Stimulated activated CD8-positive, alpha-beta memory T cell treated with anti-CD3 and anti-CD28 coated beads, Interleukin-15, amount 100 ng/mL, for 24 hours (primary cell): ENCODE measurements around the gene USP10.

ENCODE experiments used
- DNase-seq: peaks from one replicate; pipeline ENCODE4 v3.0.0-alpha.2; 2020; ENCODE audit warnings: low read depth

Gene USP10

DNA sequence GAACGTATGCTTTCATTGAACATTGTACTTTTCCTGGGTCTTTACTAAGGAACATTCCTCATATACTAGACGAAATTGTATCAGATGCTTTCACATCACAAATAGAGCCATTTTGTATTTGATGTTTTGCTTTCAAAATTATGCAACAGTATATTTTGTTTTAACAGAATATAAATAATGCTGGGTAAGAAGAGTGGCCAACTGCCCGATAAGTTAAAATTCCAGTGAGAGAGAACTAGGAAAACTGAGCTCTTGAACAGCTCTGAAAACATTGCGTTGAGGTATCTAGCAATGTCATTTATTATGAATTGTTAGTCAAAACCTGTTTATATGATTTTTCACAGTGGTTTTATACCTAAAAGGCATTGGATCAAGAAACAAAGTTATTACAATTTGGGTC lies 50.8 kb downstream of the USP10 start:
- DNase-seq = no peak

DNA sequence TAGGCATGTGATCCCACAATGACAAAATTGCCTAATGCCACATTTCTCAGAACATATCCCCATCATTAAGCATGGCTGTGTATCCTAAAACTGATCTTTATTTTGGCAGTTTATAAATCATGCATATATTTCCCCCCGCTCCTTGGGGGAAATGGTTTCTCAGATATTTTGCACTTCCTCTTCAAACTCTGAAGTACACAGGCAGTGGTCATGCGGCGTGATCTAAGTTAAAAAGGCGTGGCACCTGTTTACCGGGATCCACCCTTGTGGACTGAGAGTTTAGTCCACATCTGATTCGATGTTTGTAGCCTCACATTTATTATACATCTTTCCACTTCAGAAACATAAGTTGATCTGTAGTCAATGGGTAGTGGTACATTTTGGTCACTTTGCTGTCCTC lies 51.4 kb downstream of the USP10 start:
- no peak for DNase-seq

DNA sequence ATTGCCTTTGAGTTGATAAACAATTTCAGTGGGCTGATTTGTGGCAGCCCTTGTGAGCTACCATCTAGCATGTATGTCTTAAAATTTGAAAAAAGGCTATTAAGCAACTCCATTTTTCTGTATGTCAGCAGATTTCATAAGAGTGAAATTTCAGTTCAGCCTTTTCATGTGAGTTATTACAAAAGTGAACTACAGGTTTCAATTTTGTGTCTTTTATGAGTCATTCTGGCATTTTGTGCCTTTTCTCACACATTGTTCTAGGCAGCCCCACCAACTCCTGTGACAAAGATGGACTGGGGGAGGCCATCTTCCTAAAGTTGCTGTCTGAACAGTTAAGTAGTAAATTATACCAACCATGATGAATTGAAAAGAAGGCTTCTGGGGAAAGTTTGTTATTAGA lies 52.1 kb downstream of the USP10 start:
- DNase-seq = no peak

DNA sequence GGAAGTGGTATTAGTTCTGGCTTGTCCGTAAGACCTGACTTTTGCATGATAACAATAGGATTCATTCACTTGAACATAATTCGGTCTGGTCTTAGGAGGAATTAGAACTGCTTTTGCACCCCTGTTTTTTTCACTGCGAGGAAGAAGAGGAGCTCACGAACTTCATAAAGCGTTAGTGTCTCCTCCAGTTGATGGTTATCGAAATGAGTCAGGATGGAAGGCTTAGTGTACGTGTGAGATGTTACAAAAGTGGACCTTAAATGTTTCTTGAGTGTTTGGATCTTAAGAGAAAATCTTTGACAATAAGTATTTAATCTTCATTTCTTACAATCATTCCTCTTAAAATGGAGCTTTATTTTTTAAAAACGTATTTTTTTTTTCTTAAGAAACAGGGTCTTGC lies 52.8 kb downstream of the USP10 start:
- DNase-seq = no peak

DNA sequence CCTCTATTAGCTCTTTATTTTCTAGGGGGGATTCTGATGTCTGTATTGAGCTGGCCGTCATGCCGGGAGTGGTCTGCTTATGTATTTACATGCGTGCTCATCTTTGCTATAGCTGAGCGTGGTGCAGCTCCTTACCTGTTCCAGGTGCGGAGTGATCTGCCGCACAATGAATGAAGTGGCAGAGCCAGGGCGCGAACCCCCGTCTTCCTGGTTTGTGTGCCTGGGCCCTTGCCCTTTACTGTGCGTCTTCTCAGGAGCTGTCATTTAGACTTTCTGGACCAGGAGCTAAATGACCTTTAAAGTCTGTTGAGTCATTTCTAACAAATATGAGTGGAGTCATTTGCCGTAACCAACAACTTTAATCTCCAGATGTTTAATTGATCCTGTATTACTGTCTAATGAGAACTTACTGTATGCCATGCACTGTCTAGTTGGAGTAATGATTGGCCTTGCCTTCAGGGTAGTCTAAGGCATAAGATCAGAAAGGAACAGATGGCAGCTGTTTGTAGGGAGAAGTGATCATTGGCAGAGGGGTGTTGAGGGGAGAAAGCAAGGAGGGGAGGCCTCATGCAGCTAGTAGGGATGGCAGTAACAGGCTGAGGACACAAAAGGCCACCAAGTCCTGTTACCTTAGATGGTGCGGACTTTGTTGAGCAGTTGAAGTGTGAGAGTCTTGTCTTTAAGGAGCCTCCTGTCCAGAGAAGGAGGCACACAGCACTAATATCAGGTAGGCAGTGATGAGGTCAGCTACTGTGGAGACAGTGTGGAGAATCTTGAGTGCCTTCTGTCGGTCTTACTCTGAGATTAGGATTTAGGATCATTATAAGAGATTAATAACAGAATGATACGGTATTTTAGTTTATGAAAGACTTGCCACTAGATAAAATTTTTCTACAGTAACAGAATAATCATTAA lies 53.9 kb downstream of the USP10 start:
- no peak for DNase-seq

DNA sequence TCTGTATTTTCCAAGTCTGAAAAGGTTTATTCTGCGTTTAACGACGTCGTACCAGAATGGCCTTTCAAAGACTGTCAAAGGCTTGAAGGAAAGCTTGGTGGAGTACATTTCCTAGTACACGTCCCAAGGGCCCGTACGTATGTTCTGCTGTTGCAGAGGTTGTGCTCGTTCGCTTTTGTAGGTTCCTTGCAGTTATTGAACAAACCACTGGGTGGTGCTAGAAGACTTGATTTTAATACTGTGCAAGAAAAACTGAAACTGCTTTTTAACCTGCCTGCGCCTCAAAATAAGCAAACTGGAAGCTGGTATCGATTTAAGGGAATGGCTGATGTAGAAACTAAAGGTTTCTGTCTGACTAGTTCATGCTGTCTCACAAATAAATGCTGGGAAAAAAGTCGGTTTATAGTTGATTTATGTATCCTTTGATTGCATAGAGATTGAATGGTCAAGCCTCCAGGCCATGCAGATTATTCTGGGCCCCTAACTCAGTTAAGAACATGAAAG lies 54.6 kb downstream of the USP10 start:
- DNase-seq = no peak

DNA sequence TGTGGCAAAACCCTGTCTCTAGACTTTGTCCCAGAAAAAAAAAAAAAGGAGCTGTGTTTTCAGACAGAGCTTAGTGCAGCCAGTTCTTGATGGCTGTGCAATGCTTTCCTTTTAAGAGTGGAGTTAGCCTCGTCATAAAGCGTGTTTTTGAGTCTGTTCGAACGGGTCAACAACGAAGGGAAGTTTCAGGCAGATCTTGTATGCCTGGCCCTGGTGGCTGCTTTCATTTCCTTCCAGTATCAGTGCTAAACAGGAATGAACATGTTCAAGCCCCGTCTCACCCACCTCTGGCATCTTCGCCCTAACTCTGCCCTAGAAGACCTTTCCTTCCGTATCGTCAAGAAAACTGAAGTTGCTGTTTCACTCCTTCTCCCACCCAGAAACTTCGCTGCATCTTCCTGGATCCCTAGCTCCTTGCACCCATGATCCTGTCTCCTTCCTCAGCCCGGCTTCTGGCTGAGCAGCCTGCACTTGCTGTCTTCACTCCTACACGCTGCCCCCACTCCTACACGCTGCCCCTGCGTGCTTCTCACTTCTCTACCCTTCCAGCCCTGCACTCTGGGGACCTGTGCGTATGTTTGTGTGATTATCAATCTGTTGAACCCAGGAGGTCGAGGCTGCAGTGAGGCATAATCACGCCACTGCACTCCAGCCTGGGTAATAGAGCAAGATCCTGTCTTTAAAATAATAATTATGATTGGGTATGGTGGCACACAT lies 55.3 kb downstream of the USP10 start:
- no peak for DNase-seq

DNA sequence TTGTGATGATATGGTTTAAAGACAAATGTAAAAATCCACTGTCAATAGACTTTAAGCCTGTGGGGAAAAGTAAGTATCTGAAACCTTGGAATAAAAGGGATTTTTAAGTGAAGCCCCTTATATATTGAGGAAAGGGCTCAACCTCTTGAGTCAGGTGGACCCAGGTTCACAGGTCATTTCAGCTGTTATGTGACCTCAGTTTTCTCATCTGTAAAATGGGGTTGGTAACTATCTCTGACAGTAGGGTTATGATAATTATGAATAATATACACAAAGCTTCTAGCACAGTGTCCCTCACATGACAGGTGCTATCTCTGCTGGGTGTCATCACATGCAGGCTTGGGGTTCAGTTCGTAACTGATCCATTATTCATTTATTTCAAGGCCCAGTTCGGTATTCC lies 57.0 kb downstream of the USP10 start:
- no peak for DNase-seq

DNA sequence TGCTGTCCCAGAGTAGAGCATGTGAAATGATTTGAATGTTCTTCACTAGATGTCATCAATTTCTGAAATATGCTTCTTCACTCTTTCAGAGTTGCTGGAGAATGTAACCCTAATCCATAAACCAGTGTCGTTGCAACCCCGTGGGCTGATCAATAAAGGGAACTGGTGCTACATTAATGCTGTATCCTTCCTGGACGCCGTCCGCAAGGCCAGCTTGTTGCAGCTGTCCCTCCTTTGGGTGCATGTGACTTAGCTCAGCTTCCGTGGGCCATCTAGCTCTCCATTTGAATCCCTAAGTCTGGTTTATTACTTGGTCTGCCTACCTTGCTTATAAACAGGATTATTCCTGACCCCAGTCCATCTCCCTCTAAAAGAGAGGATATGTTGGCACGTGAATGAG lies 58.8 kb downstream of the USP10 start:
- no peak for DNase-seq

DNA sequence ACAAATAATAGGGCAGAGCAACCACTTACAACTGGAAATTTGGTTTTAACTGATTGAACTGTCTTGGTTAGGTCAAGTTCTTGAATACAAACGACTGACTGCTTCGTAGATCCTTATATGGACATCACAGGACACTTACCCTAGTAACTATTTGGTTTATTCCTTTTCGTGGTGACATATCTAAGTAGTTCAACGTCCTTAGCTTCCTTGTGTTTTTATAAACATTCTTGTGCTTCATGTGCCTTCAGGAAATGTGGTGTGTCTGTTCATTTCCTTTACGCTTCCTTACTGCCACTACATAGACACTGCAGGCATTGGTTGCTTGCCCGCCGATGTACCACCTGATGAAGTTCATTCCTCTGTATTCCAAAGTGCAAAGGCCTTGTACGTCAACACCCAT lies 59.3 kb downstream of the USP10 start:
- no peak for DNase-seq

DNA sequence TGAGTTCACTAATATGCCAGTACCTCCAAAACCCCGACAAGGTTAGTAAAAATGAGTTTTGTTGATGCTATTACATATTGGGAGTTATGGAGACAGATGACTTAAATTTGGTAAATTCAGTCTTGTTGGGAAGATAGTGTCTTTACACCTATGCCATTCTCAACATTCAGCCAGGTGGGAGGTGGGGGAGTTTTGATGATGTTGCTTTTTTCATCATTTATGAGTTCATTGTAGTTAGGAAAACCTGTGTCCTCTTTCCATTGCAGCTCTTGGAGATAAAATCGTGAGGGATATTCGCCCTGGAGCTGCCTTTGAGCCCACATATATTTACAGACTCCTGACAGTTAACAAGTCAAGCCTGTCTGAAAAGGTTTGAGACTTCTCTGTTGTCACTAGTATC lies 60.1 kb downstream of the USP10 start:
- DNase-seq = no peak

DNA sequence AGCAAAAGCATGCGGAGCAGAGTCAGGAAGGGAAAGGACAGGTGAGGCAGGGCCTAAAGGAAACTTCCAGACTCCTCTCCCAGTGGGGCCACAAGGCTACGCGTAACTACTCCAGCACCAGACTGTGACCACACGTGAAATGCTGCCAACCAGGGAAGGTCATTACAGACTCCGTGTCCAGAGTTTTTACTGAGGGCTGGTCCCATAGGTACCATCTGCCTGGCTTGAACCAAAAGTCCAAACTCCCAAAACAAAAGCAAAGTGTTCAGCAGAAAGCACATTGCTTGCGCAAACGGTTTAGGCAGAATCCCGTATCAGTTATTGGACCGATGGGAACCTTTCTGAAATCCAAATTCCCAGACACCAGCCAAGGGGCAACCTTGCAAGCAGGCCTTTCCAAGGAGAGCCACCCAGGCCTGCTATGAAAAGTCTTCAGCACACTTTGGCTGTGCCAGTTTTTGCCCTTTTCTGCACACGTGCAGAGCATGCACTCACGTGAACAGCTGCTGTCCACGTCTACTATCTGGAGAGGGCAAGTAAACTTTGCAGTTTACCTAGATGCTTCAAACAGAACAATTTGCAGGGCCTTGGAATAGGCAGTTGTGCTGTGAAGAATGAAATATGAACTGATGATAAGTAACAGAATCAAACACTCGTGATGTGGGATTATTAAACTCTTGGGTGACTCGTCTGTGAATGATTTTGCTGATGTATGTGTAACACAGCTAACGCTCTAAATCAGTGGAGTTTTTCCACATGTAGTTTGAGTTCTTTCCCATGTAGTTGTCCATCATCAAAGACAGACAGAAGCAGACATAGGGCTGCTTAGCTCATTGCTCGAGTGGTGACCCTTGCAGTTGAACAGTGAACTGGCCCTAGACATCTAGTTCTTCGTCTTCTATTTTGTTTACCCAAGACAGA lies 61.9 kb downstream of the USP10 start:
- no peak for DNase-seq

DNA sequence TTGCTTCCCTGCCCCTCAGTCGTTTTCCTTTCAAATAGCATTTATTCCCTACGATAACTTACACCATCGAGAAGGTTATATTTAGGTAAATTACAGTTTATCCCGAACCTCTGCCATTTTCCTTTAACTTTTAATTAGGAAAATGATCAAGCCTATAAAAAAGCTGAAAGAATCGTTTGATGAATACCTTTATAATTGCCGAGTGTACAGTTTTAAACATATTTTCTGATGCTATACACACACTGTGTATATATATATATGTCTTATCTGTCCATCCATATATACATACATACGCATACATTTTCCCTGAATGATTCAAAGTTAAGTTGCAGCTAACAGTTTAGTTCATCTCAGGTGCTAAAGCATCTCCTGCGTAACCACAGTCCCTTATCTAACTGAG lies 63.4 kb downstream of the USP10 start:
- DNase-seq = no peak

DNA sequence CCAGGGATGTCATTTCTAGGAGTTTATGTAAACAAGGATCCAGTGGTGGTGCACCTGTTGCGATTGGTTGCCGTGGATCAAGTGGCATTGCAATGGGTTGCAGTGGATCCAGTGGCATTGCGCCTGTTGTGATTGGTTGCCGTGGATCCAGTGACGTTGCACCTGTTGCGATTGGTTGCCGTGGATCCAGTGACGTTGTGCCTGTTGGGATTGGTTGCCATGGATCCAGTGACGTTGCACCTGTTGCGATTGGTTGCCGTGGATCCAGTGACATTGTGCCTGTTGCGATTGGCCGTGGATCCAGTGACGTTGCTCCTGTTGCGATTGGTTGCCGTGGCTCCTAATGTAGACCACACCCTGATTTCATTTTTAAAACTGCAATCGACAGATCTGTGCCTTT lies 63.8 kb downstream of the USP10 start:
- DNase-seq = no peak

DNA sequence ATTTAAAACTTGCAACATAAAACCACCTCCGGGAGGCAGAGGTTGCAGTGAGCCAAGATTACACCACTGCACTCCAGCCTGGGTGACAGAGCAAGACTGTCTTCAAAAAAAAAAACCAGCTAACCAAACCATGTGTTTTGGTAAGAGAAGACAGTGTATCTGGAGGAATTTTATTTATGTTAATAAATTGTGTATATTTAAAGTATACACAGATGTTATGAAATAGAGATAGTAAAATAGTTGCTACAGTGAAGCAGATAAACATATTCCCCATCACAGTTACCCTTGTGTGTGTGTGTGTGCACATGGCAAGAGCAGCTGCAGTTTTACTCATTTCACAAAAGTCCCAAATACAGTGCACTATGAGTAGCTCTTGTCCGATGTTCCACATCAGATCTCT lies 65.2 kb downstream of the USP10 start:
- DNase-seq = no peak

DNA sequence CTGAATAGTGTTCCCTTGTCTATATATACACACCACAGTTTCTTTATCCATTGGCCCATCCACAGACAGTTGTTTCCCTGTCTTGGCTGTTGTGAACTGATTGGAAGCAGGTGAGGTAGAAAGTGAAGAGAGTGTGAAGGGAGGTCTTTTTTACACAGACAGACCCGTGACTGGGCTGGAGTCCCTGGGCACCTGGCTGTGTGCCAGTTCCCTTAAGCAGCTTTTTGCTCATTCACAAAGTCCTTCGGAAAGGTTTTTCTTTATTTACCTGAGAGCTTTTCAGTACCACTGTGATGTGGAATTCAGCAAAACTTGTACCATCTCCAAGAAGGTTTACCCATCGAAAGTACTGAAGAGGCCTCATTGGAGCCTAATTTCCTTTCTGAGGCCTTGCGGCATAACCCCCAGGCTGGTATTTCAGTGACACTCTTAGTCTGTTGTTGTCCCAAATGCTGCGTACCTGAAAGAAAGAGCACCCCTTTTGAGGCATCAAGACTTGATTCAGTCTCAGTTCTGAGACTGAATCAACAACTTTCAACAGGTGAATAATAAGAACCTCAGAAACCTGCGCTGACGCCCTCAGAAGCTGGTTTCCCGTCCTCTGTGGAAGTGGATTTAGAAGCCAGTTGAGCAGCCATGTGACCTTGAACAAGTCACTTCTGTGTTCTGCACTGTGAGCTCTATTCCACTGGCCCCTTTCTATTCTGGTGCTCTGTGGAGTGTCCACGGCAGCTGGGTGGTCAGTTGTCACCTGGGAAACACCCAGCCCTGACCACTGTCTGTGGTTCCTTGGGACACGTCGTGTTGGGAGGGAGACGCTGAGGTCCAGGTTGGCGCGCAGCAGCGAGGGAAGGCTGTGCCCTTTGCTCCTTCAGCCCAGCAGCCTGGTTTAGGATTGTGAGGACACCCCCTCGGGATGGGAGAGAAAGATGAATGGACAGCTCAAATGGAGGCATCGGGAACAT lies 66.1 kb downstream of the USP10 start:
- no peak for DNase-seq

DNA sequence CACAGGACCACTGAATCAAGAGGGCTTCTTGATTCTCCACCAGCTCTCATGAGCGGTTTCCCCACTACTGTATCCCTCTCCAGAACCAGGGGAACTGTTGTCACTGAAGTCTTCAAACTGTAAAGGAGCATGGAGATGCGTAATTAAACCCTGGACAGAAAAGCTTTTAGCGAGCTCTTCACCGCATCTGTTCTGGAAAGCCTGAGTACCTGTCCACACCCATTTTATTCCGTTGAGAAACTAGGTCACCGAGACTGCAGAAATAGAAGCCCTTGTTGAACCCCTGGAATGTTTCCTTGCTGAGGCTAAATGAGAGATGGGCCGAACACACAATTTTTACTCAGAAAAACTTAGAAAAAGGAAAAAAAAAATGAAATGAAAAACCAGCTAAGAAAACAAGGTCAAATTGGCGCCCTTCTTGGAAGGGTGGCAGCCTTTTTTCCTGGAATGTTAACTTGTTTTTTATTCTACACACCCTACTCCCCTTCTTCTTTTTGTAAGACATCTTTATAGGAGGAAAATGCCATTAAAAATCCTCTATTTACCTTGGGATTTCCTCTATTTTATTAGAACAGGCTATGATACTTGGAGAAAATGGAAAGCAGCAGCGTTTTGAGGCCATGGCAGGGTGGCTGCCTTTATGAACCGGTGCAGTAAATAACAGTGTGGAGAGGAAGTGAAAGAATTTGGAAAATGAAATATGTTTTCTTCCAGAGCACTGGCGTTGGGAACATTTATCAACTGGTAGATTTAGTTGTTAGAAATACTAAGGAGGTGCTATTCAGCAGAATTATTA lies 67.4 kb downstream of the USP10 start:
- no peak for DNase-seq

DNA sequence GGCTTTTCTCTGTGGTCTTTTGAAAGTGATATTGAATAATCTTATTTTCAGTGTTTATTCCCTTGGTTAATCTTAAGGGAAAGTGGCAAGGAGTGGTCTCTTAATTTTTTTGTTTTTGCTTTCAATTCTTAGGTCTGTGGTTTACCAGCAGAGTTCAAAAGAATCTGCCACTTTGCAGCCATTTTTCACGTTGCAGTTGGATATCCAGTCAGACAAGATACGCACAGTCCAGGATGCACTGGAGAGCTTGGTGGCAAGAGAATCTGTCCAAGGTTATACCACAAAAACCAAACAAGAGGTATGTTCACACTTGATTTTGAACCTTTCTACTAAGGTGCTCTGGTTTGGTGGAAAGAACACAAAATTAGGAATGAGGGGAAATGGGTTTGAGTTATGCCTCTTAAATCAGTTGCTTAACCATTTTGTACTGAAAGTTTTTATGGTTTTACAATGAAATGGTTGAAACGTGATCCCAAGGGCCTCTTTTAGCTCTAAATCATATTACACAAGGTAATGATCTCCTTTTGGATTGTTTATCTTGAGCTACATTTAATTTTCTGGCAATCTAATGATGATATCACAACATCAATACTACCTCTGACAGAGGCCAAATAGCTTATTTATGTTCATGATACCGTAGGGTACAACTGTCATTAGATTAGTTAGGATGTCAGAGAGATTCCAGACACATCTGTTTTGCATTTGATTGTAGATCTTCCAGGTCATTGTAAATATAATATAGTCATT lies 68.4 kb downstream of the USP10 start:
- no peak for DNase-seq

DNA sequence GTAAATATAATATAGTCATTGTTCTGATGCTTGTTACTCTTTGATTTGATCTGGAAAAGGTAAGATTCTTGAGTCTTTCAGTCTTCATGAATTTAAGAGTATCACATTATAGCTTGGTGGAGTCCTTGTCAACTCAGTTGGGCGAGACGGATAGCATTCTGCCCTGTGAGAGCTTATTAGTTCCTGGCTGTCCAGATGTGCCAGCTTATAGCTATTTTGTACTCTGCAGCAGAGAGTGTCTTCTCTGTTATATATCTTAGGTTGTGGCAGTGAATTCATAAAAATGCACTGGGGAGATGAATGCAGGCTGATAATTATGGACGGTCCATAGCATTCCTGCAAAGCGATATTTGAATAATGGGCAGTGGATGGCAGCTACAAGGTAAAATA lies 69.0 kb downstream of the USP10 start:
- DNase-seq = no peak

DNA sequence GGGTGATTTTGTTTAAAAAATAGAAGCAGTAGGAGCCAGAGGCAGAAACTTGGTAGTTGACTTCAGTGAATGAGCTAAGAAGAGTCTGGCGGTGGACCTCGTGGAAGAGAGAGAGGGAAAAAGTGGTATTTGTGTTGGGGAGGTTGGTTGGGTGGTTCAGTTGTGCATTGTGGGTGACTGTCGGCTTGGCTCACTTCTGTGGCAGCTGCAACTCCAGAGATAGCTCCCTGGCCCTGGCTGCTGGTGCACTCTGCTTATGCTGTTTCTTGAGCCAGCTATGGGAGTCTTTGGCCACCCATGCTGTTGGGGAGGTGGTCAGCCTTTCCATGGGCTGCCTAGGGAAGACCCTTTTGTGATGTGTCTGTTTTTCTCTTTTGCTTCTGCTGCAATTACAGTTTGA lies 69.6 kb downstream of the USP10 start:
- DNase-seq = no peak
